Dedifferentiated amniotic fluid mesenchymal stem cell (primary cell): ENCODE data around the gene HLA-G.
"Not testable (repeated sequence)": the region's sequence is repeated elsewhere in the genome, so short reads cannot be mapped to it uniquely, and the experiment has no call there.

Source experiments
- DNase-seq: peaks from one replicate; pipeline ENCODE4 v3.0.0-alpha.2; 2016; ENCODE audit errors: extremely low spot score

The HLA-G gene

GRCh38 chr6:29870104-29870503 is 42.5 kb downstream of the HLA-G start:
- DNase-seq = no peak

- no peak for DNase-seq
Observed at GRCh38 chr6:29872791-29873190, 45.2 kb downstream of the HLA-G start.

GRCh38 chr6:29875257-29875656 is 47.6 kb downstream of the HLA-G start:
- DNase-seq = no peak

GRCh38 chr6:29875734-29876133 is 48.1 kb downstream of the HLA-G start:
- DNase-seq = not testable (repeated sequence)
